NOMO-1 treated with dmso at 0.1 percent for 144 hours (cell line): ENCODE data around the gene VSIR.

Source experiments
- DNase-seq: peaks from one replicate; lab custom pipeline; 2025; ENCODE audit not compliant: unreplicated experiment; lab: John Stamatoyannopoulos, UW

VSIR gene

DNA sequence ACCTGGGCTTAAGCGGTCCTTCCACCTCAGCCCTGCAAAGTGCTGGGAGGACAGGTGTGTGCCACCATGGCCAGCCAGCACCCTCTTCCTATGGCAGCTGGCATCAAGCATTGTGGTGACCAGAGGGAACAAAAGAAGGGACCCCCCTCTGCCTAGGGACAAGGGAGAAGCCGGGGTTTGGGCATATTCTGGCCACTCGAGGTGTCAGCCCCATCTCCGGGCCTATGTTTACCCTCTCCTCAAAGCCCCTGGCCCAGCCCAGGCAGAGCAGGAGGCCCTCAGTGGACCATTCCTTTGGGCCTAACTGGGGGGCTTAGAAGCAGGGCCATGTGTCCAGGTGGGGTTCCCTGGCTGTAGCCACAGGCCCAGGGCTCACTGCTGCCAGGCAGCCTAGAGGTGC, 23.9 kb downstream of the VSIR start:
- DNase-seq, result no peak

DNA sequence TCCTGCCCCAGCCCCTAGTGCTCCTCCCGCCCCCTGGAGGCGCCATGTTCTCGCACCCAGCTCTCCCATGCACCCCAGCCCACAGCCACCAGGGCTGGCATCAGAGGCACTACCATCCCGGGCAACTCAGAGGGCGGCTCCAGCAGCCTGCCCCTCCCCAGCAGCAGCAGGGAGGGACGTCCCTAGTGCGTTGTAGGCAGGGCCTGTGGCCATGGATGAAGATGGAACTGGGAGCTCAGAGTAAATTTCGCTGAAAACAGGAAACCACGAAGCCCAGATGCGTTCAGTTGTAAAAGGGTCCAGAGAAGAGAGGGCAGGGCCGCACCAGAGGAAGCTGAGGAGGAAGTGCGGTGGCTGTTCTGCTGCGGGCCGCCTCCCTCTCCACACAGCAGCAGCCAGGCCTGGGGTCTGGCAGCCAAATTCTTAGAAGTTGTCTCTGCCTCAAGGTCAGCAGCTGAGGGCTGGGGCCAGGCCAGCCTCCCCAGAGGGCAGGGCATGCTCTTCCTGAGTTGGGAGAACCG, 24.6 kb downstream of the VSIR start:
- DNase-seq, result peak; percentile 99

DNA sequence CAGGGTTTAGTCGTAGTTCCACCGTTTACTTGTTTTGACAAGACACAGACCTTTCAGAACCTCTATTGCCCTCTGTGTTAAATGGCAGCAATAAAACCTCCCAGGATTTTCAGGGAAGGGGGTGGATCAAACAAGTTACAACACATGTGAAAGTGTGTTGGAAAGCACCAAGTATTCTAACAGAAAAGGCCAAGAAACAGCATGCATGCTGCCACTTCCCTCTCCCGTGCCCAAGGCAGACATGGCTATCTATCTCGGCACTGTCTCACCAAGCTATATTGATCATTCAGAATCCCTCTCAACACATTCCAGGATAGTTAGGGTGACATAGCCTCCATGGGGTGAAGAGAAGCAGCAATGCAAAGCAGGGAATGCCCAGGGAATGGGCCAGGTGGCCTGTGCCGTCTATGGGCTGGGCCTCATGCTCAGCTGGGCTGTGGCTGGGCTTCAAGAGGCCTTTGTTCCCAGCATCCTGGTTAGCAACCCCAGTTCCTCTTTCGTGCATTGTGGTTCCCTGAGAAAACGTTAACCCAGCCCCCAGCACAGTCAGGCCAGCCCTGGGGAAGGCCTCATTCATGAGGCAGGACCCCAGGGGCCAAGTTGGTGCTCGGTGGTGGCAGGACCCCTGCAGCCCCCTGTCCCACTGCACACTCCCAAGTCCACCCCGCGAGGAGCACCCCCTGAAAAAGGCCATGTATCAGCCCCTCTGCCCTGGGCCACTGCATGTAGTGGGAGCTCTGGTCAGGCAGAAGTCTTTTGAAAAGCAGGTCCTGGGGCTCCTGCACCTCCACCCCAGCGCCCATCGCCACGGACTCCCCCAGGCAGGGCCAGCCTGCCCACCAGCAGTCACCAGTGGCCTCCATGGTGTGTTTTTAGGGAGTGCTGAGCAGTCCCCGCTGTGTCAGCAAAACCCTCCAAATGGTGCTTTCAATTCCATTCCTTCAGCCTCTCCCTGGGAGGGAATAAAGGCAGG, 25.5 kb downstream of the VSIR start:
- DNase-seq, result peak; percentile 67

DNA sequence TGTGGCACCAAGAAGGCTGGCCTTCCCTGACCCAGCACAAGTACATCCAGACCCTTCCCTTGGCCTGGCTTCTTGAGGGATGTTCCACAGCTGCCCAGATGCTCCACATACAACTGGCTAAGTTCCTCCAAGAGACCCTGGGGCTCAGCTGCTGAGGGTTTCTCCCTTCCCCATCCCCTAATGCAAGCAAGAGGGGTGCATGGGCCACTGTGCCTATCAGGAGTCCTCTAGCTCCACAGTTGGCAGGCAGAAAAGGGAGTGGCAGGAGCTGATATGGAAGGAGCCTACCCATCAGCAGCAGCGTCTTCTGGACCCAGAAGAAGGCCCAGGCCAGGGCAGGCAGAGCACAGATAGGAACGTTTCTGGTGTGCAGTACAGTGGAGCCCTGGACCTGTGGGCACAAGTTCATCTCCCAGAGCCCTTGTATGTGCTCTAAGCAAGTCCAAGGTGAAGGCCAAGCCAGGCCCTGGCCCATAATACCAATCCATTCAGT, 26.2 kb downstream of the VSIR start:
- DNase-seq, result no peak

DNA sequence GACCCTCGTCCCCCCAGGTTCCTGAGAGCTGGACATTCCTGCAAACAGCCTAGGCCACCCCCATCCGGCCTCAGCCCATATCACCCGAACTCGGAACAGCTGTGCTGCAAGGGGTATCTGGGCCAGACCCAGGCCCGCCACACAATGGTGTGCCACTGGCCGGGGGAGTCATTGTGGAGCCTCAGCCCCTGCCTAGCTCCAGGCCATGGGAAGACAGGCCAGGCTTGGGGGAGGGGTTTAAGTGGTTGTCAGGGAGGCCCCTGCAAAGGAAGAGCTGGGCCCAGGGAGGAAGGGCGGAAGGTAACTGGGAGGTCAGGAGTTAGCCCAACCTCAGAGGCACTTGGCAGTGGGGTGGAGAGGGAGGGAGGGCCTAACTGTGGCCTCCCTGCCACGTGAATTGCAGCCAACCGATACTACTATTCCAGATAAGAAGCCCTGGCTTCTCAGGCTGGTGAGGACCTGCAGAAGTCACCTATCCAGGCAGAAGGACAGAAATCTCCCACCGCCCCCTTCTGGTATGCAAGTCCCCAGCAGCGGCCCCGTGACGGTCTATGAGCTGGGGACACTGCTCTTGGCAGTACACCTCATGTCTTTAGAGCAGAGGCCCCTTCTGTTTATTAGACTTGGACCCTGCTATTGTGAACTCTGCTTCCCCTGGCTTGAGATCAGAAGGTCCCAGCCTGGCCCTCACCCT, 26.8 kb downstream of the VSIR start:
- DNase-seq, result peak; percentile 87

DNA sequence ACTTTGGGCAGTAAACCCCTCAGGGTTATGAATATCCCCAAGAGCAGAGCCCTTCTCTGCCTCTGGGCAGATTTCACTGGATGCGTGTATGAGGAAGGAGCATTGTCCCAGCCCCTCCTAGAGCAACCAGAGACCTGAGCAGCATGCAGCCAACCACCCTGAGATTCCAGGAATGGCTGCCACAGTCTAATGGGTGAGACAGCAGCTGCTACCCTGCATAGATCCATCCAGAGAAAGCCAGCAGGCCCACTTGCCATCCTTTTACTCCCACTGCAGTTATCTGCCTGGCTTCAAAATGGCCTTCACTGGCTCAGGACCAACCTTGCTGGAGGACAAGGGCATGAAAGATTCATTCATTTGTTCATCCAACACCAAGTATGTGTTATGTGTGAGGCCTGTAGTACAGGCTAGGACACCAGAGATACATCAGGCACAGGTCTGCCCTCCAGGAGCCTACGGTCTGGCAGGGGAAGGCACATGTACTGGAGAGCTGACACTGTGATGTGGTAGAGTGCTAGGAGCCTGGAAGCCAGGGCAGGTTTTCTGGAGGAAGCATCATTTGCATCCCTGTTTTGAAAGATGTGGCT, 27.6 kb downstream of the VSIR start:
- no peak for DNase-seq

DNA sequence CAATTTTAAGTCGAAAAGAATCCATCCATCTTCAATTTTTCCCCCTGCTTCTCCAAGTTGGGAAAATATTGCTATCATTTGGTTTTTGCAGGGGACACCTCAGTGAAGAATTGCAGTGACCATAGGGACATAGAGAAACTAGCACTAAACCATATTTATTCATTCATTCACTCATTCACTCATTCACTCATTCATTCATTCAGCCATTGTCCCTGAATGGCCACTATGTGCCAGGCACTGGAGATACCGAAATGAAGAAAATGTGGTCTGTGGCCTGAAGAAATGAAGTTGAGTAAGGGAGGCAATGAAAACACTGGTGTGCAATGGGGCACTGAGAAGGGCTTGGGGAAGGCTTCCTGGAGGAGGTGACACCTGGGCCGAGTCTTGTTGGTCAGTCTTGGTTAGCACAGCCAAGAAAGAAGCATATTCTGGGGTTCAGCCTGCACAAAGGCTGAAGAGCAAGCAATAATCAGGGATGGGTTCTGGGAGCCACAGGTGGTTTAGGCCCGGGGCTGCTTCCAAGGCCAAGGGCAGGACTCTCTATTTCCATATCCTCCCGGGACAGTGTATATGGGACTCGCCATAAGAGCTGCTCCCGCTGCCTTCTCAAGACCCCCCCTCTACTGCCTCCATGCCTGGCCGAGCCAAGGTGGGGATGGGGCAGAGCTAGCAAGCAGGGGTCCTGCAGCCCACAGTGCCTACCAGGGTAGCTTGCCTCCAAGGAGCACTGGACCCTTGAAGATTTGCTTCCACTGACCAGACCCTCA, 28.2 kb downstream of the VSIR start:
- DNase-seq, result no peak

DNA sequence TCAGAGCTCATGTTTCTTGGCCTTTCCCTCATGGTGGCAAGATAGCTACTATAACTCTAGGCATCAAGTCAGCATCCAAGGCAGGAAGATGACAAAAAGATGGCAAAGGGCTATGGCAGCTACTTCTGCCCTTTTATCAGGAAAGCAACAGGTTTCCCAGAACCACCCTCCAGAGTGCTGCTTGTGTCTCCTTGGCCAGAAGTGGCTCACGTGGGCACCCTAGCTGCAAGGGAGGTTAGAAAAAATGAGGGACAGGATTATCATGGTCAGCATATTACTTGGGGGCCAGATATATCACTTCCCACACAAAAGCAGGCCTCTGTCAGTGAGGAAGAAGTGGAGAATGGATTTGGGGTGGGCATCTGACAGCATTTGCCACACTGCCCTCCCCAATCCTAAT, 29.5 kb downstream of the VSIR start:
- DNase-seq, result no peak

DNA sequence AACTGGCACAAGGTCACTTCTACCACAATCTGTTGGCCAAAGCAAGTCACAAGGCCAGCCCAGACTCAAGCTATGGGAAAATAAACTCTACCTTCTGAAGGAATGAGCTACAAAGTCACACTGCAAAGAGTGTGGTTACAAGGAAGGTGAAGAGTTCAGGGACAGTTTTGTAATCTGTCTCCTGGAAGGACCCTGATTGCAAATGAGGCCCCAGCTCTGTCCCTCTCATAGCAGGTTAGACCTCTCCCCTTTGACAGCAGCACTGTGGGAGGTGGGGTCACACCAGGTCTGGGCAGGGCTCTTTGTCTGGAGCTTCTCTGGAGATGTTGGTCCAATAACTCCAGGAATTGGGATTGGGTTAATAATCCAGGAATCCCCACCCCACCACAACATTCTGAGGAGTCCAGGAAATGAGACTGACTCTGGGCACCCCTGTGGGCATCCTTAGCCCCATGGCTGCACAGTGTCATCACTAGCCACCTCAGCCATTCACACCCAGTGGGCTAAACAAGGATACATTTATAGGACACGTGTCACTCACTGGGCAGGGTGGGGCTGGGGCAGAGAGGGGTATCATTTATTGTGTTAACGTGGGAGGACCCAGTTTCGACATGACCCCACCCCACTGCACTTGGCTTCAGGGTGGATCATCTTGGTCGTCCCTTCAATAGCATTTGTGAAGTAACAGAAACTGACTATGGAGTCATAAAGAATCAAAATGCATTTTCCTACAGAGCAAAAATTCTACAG, 30.1 kb downstream of the VSIR start:
- no peak for DNase-seq

DNA sequence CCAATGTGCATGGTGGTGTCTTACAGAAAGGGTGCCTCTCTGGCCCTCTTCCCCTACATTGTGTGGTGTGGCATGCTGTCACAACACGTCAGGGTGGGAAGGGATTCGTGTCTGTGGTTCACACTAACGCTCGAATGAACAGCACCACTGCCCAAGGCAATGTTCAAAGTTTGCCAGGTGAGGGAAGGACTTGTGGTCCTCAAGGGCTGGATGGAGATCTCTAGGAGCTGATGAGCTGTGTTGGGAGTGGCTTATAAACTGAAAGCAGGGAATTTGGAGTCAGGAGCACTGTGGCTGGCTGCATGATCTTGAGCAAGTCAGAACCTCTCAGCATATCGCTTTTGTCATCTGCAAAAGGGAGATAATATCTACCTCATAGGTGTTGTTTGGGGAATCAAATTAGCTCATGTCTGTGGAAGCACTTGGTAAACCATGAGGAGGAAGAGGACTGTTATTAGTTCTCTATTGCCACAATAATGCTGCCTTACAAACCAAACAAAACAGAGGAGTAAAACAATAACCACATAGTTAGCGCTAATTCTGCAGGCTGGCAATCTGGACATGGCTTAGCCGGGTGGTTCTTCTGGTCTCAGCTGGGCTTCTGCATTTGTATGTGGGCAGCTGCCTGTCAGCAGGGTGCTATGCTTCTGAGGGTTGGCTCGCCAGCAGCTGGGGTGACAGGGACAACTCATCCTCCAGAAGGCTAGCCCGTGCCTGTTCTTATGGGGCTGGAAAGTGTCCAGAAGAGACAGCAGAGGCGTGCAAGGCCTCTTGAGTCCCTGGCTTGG, 30.8 kb downstream of the VSIR start:
- no peak for DNase-seq

DNA sequence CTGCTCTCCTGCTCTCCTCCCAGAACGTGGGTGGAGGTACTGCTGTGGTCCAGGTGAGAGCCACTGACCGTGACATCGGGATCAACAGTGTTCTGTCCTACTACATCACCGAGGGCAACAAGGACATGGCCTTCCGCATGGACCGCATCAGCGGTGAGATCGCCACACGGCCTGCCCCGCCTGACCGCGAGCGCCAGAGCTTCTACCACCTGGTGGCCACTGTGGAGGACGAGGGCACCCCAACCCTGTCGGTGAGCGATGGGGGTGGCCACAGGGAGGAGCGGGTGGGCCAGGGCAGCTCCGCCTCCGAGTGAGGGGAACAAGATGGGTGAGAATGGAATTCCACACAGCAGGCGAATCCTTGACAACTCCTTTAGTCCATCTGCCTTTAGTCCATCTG, 31.6 kb downstream of the VSIR start:
- no peak for DNase-seq

DNA sequence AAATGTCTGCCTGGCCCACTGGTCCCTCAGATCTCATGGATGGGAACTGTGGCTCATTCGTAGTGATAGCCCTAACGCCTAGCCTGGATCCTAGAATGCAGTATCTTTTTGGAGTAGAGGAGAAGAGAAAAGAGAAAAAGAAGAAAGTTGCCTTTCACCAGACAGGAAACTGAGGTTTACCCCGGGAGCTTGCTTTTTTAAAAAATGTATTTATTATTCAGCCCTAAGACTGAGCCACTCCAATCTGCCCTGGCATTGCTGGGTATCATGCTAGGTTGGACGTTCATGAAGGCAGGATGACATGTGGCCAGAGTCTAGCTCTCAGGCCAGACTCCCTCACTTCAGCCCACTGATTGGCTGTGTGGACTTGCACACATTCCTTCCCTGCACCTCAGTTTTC, 32.3 kb downstream of the VSIR start:
- no peak for DNase-seq

DNA sequence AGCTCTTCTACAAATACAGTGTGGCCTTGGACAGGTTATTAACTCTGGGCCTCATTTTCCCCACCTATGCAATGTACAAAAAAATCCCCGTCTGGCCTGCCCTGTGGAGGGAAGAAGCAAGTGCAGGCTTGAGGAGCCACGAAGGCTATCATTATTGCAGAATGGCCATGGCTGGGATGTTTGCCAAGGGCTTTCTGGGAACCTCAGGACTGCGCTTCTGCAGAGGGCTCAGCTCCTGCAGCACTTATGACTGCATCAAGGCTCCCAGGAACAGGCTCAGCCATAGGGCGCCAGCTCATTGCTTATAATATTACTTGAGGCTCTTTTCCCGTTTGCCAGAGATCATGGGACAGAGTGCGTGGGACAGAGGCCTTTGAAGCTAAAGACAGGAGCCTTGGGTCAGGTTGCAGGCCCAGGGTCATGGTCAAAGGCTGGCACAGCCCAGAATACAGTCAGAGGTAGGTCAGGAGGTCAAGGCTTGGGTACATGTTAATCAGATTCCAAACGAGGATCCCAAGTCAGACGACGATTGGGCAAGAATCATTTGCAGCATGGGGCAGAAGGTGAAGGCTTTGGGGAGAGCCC, 33.2 kb downstream of the VSIR start:
- DNase-seq, result no peak

DNA sequence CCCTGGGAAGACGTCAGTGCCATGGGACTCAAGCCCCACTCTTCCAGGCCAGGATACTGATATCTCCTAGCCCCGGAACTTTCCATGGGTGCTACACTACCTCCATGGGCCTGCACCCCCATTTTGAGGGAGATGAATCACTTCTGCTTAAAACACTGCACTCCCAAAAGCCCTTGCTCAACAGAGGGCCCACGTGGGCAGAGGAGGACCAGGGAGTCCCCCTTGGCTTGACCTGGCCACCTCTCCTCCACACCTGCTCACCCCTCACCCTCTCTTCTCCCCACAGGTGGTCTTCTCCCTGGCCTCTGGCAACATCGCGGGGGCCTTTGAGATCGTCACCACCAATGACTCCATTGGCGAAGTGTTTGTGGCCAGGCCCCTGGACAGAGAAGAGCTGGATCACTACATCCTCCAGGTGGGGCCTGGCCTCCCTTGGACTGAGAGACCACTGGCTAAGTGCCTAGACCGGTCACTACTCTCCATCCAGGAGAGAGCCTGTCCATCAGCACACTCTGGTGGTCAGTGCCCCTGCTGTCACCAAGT, 33.9 kb downstream of the VSIR start:
- DNase-seq, result no peak

DNA sequence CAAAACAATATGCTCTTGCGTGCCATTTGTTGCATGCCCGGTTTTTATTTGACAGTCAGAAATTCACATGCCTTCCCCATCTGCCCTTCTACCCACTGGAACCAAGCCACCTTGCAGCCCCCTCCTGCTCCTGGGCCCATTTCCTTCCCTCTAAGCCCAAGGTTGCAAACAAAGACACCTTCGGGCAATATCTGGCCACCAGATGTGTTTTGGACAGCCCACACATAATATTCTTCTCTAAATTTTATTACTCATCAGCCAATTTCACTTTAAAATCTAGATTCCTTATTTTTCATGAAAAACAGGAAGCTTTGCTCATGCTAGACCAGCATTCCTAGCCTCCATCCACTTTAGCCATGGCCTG, 35.5 kb downstream of the VSIR start:
- no peak for DNase-seq

DNA sequence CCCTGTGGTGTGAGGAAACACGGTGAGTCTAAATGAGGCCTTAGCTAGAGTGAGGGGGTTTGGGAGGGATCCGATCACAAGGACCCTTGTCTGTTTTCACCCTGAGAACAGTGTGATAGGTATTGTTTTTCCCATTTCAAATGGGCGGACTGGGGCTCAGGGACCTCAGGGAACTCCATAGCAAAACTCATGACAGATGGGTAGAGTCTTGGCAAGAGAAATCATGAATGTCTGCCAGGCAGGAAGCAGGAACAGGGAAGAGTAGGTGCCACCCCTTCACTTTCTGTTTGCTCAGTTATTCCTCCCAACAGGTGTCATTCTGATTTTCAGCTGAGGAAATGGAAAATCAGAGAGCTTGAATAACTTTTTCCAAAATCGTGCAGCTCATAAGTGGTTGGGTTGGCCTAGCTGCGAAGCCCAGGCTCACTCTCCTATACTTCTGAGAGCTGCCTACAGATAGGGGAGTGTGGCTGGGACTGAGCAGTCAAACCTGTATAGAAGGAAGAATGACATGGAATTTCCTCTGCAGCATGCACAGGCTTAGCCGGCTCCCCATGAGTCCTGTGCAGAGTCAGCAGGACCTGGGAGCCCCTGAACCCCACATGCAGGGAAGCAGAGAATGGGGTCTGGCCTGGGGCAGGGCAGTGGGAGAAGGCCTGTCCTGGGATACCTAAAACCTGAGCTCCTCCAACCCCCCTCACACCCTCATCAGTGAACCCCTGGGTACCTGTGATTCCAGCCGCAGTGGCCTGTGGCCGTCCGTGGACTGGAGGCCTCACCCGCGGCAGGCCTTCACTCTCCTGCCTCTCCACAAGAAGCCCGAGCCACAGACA, 36.1 kb downstream of the VSIR start:
- no peak for DNase-seq

DNA sequence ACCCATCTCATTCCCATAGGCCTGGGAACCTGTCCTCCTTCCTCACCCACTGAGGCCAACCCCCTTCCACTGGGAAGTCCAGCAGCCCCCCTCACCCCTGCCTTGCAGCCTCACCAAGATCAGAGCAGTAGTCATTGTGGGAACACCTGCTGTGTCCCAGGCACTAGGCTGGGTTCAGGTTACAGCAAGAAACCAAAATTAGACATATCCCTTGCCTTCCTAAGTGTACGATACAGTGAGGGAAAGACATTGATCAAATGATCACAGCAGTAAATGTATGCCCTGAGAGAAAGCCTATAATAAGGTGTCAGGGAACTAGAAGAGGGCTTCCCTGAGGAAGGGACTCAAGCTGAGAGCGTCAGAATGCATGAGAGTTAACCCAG, 36.8 kb downstream of the VSIR start:
- DNase-seq, result no peak
